Peyer's patch (tissue), 4 donors: ENCODE results near the gene ACAT2.

Source experiments
- CTCF ChIP-seq, 6 experiments: fragments of 450-650 bp in 4 of 6; fragments of 200-600 bp in 2 of 6; sonication (generic) in 1 of 6; IDR thresholded peaks; one replicate each; pipeline ENCODE4 v1.5.1; 2017 to 2019; ENCODE audit warnings: antibody characterized with exemption in 6 of 6, mild to moderate bottlenecking in 3 of 6, moderate library complexity in 1 of 6
- POLR2A ChIP-seq, 2 donors: fragments of 450-650 bp; IDR thresholded peaks; one replicate each; pipeline ENCODE4 v1.5.1; 2017; ENCODE audit warnings: antibody characterized with exemption in 2 of 2, mild to moderate bottlenecking in 2 of 2, moderate library complexity in 2 of 2

- no peak for TF ChIP-seq POLR2A (IDR thresholded peaks at IDR 0.05)
- no peak for TF ChIP-seq CTCF (IDR thresholded peaks at IDR 0.05)
Measured at GRCh38 chr6:159821726-159822125, 59.9 kb downstream of the ACAT2 start.
